OCI-LY7 (cell line): ENCODE measurements around the gene KCNG4. TPM values are rescaled to one million over a fixed set of nuclear protein-coding genes. Genes with fewer than 3 reads are reported as not detected.

Experiments used
- BruUV-seq: library from RNA; stranded (reverse); fragments of 400-500 nt; replicated peaks from 2 replicates; lab custom pipeline; 2021; lab: Mats Ljungman, UMichigan
- CTCF ChIA-PET: fragments of 300-600 bp; sonication (Branson Sonifier 250); formaldehyde crosslinking; loops from one replicate; lab custom pipeline; 2022; ENCODE audit warnings: antibody characterized with exemption; ENCODE audit not compliant: unreplicated experiment; lab: Charles Lee
- POLR2A ChIA-PET: fragments of 300-600 bp; sonication (Branson Sonifier 250); formaldehyde crosslinking; loops from one replicate; lab custom pipeline; 2022; ENCODE audit warnings: antibody characterized with exemption; lab: Charles Lee
- DNase-seq: peaks from one replicate; pipeline ENCODE4 v3.0.0-alpha.2; 2015; ENCODE audit warnings: low spot score
- H2AFZ ChIP-seq: fragments of 200-600 bp; sonication (generic), shearing (Covaris generic); 2 replicates; pipeline ENCODE4 v1.6.1; 2014; ENCODE audit warnings: mild to moderate bottlenecking, antibody characterized with exemption, low read length, moderate library complexity
- H3K27ac ChIP-seq: fragments of 200-600 bp; sonication (generic); 2 replicates; pipeline ENCODE4 v1.5.1; 2014; ENCODE audit warnings: mixed run types, low read depth, mild to moderate bottlenecking, moderate library complexity, low read length, inconsistent platforms; ENCODE audit not compliant: poor library complexity, severe bottlenecking
- H3K36me3 ChIP-seq: fragments of 200-600 bp; sonication (generic); 2 replicates; pipeline ENCODE4 v1.6.1; 2014; ENCODE audit warnings: mild to moderate bottlenecking, antibody characterized with exemption, low read length, moderate library complexity, mixed read lengths; ENCODE audit not compliant: insufficient read depth
- H3K4me1 ChIP-seq: fragments of 200-600 bp; sonication (generic); 2 replicates; pipeline ENCODE4 v1.5.1; 2014; ENCODE audit warnings: mild to moderate bottlenecking, low read length; ENCODE audit not compliant: insufficient read depth, poor library complexity, severe bottlenecking
- H3K4me2 ChIP-seq: fragments of 200-600 bp; sonication (generic); 2 replicates; pipeline ENCODE4 v1.6.1; 2014; ENCODE audit warnings: mild to moderate bottlenecking, low read length
- H3K4me3 ChIP-seq: fragments of 200-600 bp; sonication (generic); 2 replicates; pipeline ENCODE4 v1.5.1; 2014; ENCODE audit warnings: mild to moderate bottlenecking, low read depth, low read length; ENCODE audit not compliant: poor library complexity, severe bottlenecking
- H3K79me2 ChIP-seq: fragments of 200-600 bp; sonication (generic); 2 replicates; pipeline ENCODE4 v1.6.1; 2016; ENCODE audit warnings: low read depth, mild to moderate bottlenecking, low read length, moderate library complexity, mixed read lengths; ENCODE audit not compliant: insufficient read depth
- H3K9me2 ChIP-seq: fragments of 200-600 bp; sonication (generic); 2 replicates; pipeline ENCODE4 v1.6.1; 2016; ENCODE audit warnings: mild to moderate bottlenecking, low read length, mixed read lengths; ENCODE audit not compliant: insufficient read depth
- H3K9me3 ChIP-seq: fragments of 200-600 bp; sonication (generic); 2 replicates; pipeline ENCODE4 v1.6.1; 2014; ENCODE audit warnings: mild to moderate bottlenecking, mixed run types, low read length, mixed read lengths
- H4K20me1 ChIP-seq: fragments of 200-600 bp; sonication (generic); 2 replicates; pipeline ENCODE4 v1.6.1; 2014; ENCODE audit warnings: mild to moderate bottlenecking, antibody characterized with exemption, low read length, moderate library complexity, mixed read lengths; ENCODE audit not compliant: insufficient read depth
- CTCF ChIP-seq: fragments of 200-600 bp; sonication (generic); conservative IDR thresholded peaks from 2 replicates; pipeline ENCODE4 v1.5.1; 2014; ENCODE audit warnings: mild to moderate bottlenecking, antibody characterized with exemption, low read length, moderate library complexity, mixed read lengths
- EZH2phosphoT487 ChIP-seq: fragments of 200-600 bp; sonication (generic); IDR thresholded peaks from 2 replicates; pipeline ENCODE4 v1.6.1; 2018; ENCODE audit warnings: low read depth, borderline replicate concordance, mild to moderate bottlenecking, mixed run types, antibody characterized with exemption, low read length, moderate library complexity, mixed read lengths
- intact Hi-C: fragments of 100-400 bp; cut with micrococcal nuclease; formaldehyde crosslinking; loops from one replicate; pipeline ENCODE4 v1.10.0; 2022; ENCODE audit not compliant: unreplicated experiment
- total RNA-seq, 2 experiments: library from RNA; depleted of rRNA in 1 of 2; stranded (reverse); fragments of >200 nt in 1 of 2; shearing (Covaris generic) in 1 of 2; gene quantifications; 2 replicates each; pipeline ENCODE4 v1.2.3, GENCODE V29; 2014 to 2022

KCNG4 gene
- total RNA-seq, 2 experiments from 2014 or later: not detected

- Histone ChIP-seq H2AFZ (no peak overlapping the region), H3K4me3 (no peak overlapping the region), H3K9me2 (no peaks in the 10 kb centered on the region), H3K4me1 (no peaks in the 10 kb centered on the region), H3K79me2 (no peaks in the 10 kb centered on the region), H4K20me1 (no peaks in the 10 kb centered on the region), H3K4me2 (no peak overlapping the region), H3K27ac (no peak overlapping the region), H3K9me3 (no peaks in the 10 kb centered on the region), H3K36me3 (no peaks in the 10 kb centered on the region)
- CTCF ChIA-PET: no interaction called here
- TF ChIP-seq CTCF: no peak
- no peak for TF ChIP-seq EZH2phosphoT487
- no peak for DNase-seq
- intact Hi-C loops: no loop called here
- POLR2A ChIA-PET: no interaction called here
- BruUV-seq: no TSS peak
Observed at GRCh38 chr16:84254062-84254461, 14.2 kb upstream of the KCNG4 start.

- no peak for DNase-seq
- Histone ChIP-seq H3K4me2 (no peak overlapping the region), H3K79me2 (no peaks in the 10 kb centered on the region), H3K9me3 (no peaks in the 10 kb centered on the region), H3K4me3 (no peak overlapping the region), H2AFZ (no peak overlapping the region), H4K20me1 (no peaks in the 10 kb centered on the region), H3K4me1 (no peaks in the 10 kb centered on the region), H3K27ac (no peak overlapping the region), H3K9me2 (no peaks in the 10 kb centered on the region), H3K36me3 (no peaks in the 10 kb centered on the region)
- no peak for TF ChIP-seq EZH2phosphoT487
- no peak for TF ChIP-seq CTCF
- no TSS peak for BruUV-seq
- ChIA-PET CTCF (no interaction called here), POLR2A (no interaction called here)
- intact Hi-C loops: no loop called here
Observed at GRCh38 chr16:84253173-84253572, 13.4 kb upstream of the KCNG4 start.

- BruUV-seq: no TSS peak
- POLR2A ChIA-PET: no interaction called here
- CTCF ChIA-PET: no interaction called here
Observed at GRCh38 chr16:84252184-84252583, 12.4 kb upstream of the KCNG4 start.

More at GRCh38 chr16:84252184-84252583, 12.4 kb upstream of the KCNG4 start:
- Histone ChIP-seq H2AFZ (no peak overlapping the region), H3K9me2 (no peaks in the 10 kb centered on the region), H3K27ac (no peak overlapping the region), H4K20me1 (no peaks in the 10 kb centered on the region), H3K79me2 (no peaks in the 10 kb centered on the region), H3K36me3 (no peaks in the 10 kb centered on the region), H3K9me3 (no peaks in the 10 kb centered on the region), H3K4me3 (no peak overlapping the region), H3K4me1 (no peaks in the 10 kb centered on the region), H3K4me2 (no peak overlapping the region)
- TF ChIP-seq EZH2phosphoT487: no peak
- intact Hi-C loops: no loop called here
- no peak for DNase-seq
